ENCODE measurements around the gene CYBC1.

CYBC1 gene

GRCh38 chr17:82406131-82406671, 44.4 kb downstream of the CYBC1 start:
- TF ChIP-seq FOXP2 (optimal IDR thresholded peaks at IDR 0.05; ENCODE audit: borderline replicate concordance, extremely low read depth, extremely low read length, insufficient read depth): no peak
- TF ChIP-seq POLR2AphosphoS5 (IDR thresholded peaks at IDR 0.05; ENCODE audit: low read depth, low read length): no peak
- no peak for TF ChIP-seq SIN3A (IDR thresholded peaks at IDR 0.05; ENCODE audit: borderline replicate concordance, insufficient read depth, low read length)
- no peak for TF ChIP-seq REST (IDR thresholded peaks at IDR 0.05; ENCODE audit: insufficient read depth in 1 of 2, low read depth in 2 of 2, low read length in 2 of 2)
- no peak for TF ChIP-seq TAF1 (IDR thresholded peaks at IDR 0.05; ENCODE audit: borderline replicate concordance, insufficient read depth, low read length)

GRCh38 chr17:82405051-82405450, 45.5 kb downstream of the CYBC1 start:
- TF ChIP-seq TAF1 (IDR thresholded peaks at IDR 0.05; ENCODE audit: borderline replicate concordance, insufficient read depth, low read length) (no peak), POLR2AphosphoS5 (IDR thresholded peaks at IDR 0.05; ENCODE audit: low read depth, low read length) (no peak), REST (IDR thresholded peaks at IDR 0.05; ENCODE audit: insufficient read depth in 1 of 2, low read depth in 2 of 2, low read length in 2 of 2) (no peak)

GRCh38 chr17:82403662-82404660, 46.6 kb downstream of the CYBC1 start:
- TF ChIP-seq POLR2AphosphoS5 (IDR thresholded peaks at IDR 0.05; ENCODE audit: low read depth, low read length): no peak
- TF ChIP-seq TAF1 (IDR thresholded peaks at IDR 0.05; ENCODE audit: borderline replicate concordance, insufficient read depth, low read length): no peak
- TF ChIP-seq FOXP2 (optimal IDR thresholded peaks at IDR 0.05; ENCODE audit: borderline replicate concordance, extremely low read depth, extremely low read length, insufficient read depth): no peak
- no peak for TF ChIP-seq SIN3A (IDR thresholded peaks at IDR 0.05; ENCODE audit: borderline replicate concordance, insufficient read depth, low read length)
- no peak for TF ChIP-seq REST (IDR thresholded peaks at IDR 0.05; ENCODE audit: insufficient read depth in 1 of 2, low read depth in 2 of 2, low read length in 2 of 2)

GRCh38 chr17:82402865-82403264, 47.7 kb downstream of the CYBC1 start:
- TF ChIP-seq POLR2AphosphoS5 (IDR thresholded peaks at IDR 0.05; ENCODE audit: low read depth, low read length) (no peak), TAF1 (IDR thresholded peaks at IDR 0.05; ENCODE audit: borderline replicate concordance, insufficient read depth, low read length) (no peak), SIN3A (IDR thresholded peaks at IDR 0.05; ENCODE audit: borderline replicate concordance, insufficient read depth, low read length) (no peak), REST (IDR thresholded peaks at IDR 0.05; ENCODE audit: insufficient read depth in 1 of 2, low read depth in 2 of 2, low read length in 2 of 2) (no peak), FOXP2 (optimal IDR thresholded peaks at IDR 0.05; ENCODE audit: borderline replicate concordance, extremely low read depth, extremely low read length, insufficient read depth) (no peak)

Measured in PFSK-1 (cell line).